Esophagus squamous epithelium (tissue), 5 donors: ENCODE data around the gene PTPRC. TPM values are rescaled to one million over a fixed set of nuclear protein-coding genes. Genes with fewer than 3 reads are reported as not detected.

Experiments used
- DNase-seq: peaks from one replicate; lab custom pipeline; 2025; lab: John Stamatoyannopoulos, UW
- H3K27ac ChIP-seq, 4 donors: fragments of 200-600 bp; sonication (generic); one replicate each; pipeline ENCODE4 v1.5.1; 2016 to 2019; ENCODE audit warnings: mild to moderate bottlenecking in 1 of 4
- H3K27me3 ChIP-seq, 4 donors: fragments of 200-600 bp; sonication (generic); 1 replicate in 3 of 4; 2 replicates in 1 of 4; pipeline versions ENCODE4 v1.5.1 to v1.6.0; 2017 to 2021; ENCODE audit warnings: antibody characterized with exemption in 1 of 4
- H3K36me3 ChIP-seq, 3 donors: fragments of 200-600 bp; sonication (generic); one replicate each; pipeline ENCODE4 v1.5.1; 2016 to 2019
- H3K4me1 ChIP-seq, 3 donors: fragments of 200-600 bp; sonication (generic); one replicate each; pipeline ENCODE4 v1.5.1; 2017 to 2019
- H3K4me3 ChIP-seq, 4 donors: fragments of 200-600 bp; sonication (generic); 1 replicate in 3 of 4; 2 replicates in 1 of 4; pipeline ENCODE4 v1.5.1; 2016 to 2019; ENCODE audit warnings: mild to moderate bottlenecking in 2 of 4, moderate library complexity in 1 of 4
- H3K9me3 ChIP-seq, 3 donors: fragments of 200-600 bp; sonication (generic); one replicate each; pipeline ENCODE4 v1.5.1; 2016 to 2019
- CTCF ChIP-seq, 6 experiments: fragments of 450-650 bp in 4 of 6; fragments of 200-600 bp in 2 of 6; sonication (generic) in 2 of 6; IDR thresholded peaks; one replicate each; pipeline ENCODE4 v1.5.1; 2016 to 2019; ENCODE audit warnings: antibody characterized with exemption in 6 of 6, mild to moderate bottlenecking in 4 of 6, moderate library complexity in 4 of 6
- POLR2A ChIP-seq, 4 donors: fragments of 450-650 bp; IDR thresholded peaks; one replicate each; pipeline ENCODE4 v1.6.1; 2017; ENCODE audit warnings: antibody characterized with exemption in 4 of 4, mild to moderate bottlenecking in 4 of 4, moderate library complexity in 3 of 4
- WGBS, 2 donors: methylation state at CpG; one replicate each; pipeline ENCODE4 v1.1.5; 2018; 5-methylcytosine and 5-hydroxymethylcytosine counted together
- intact Hi-C: fragments of 100-400 bp; cut with DNase I; formaldehyde crosslinking; loops from one replicate; pipeline ENCODE4 v1.15.0; 2022
- total RNA-seq, 4 donors: library from RNA; depleted of rRNA; stranded (reverse); fragments of >200 nt; gene quantifications; one replicate each; pipeline ENCODE4 v1.1.0, GENCODE V29; 2016
- donor health status: DM: yes; HTN: yes; CAD: no.

The PTPRC gene
- total RNA-seq, 4 donors from 2014 or later, result 9.2 to 39.1 (median 14.9) TPM

- Histone ChIP-seq H3K27me3 (no peaks in the 10 kb centered on the region), H3K36me3 (no peaks in the 10 kb centered on the region), H3K27ac (no peak overlapping the region), H3K9me3 (no peaks in the 10 kb centered on the region), H3K4me3 (no peak overlapping the region), H3K4me1 (no peaks in the 10 kb centered on the region)
- TF ChIP-seq CTCF (IDR thresholded peaks at IDR 0.05) (no peak), POLR2A (IDR thresholded peaks at IDR 0.05) (no peak)
- no peak for DNase-seq
- intact Hi-C loops, result no loop called here
These were observed 84.3 kb downstream of the PTPRC start for GRCh38 chr1:198723127-198723526.

GRCh38 chr1:198725090-198725489 is 86.2 kb downstream of the PTPRC start:
- no peaks in the 10 kb centered on the region for H3K36me3 ChIP-seq

GRCh38 chr1:198726455-198726854 is 87.6 kb downstream of the PTPRC start:
- Histone ChIP-seq H3K27ac (no peak overlapping the region), H3K4me3 (no peak overlapping the region), H3K9me3 (no peaks in the 10 kb centered on the region), H3K27me3 (no peaks in the 10 kb centered on the region), H3K36me3 (no peaks in the 10 kb centered on the region), H3K4me1 (no peaks in the 10 kb centered on the region)
- no peak for TF ChIP-seq POLR2A (IDR thresholded peaks at IDR 0.05)
- TF ChIP-seq CTCF (IDR thresholded peaks at IDR 0.05), result no peak
- DNase-seq, result no peak
- intact Hi-C loops, result no loop called here

More at GRCh38 chr1:198725090-198725489, 86.2 kb downstream of the PTPRC start:
- Histone ChIP-seq H3K4me3 (no peak overlapping the region), H3K27ac (no peak overlapping the region), H3K4me1 (no peaks in the 10 kb centered on the region), H3K27me3 (no peaks in the 10 kb centered on the region), H3K9me3 (no peaks in the 10 kb centered on the region)
- intact Hi-C loops, result no loop called here
- DNase-seq, result no peak
- TF ChIP-seq POLR2A (IDR thresholded peaks at IDR 0.05) (no peak), CTCF (IDR thresholded peaks at IDR 0.05) (no peak)

GRCh38 chr1:198729195-198729863 is 90.5 kb downstream of the PTPRC start:
- TF ChIP-seq POLR2A (IDR thresholded peaks at IDR 0.05) (no peak), CTCF (IDR thresholded peaks at IDR 0.05) (no peak)
- no peak overlapping the region for H3K4me3 ChIP-seq
- H3K4me1 ChIP-seq, result no peaks in the 10 kb centered on the region
- 76 to 82% methylated on average over 5 of the region's 5 CpGs for WGBS, 2 donors
- intact Hi-C loops, result no loop called here
- no peak for DNase-seq
- H3K27me3 ChIP-seq, result no peaks in the 10 kb centered on the region
- no peak overlapping the region for H3K27ac ChIP-seq
- H3K36me3 ChIP-seq, result no peaks in the 10 kb centered on the region
- H3K9me3 ChIP-seq, result no peaks in the 10 kb centered on the region

- H3K36me3 ChIP-seq, result no peaks in the 10 kb centered on the region
- no peak overlapping the region for H3K27ac ChIP-seq
- no peaks in the 10 kb centered on the region for H3K27me3 ChIP-seq
- intact Hi-C loops, result no loop called here
- TF ChIP-seq POLR2A (IDR thresholded peaks at IDR 0.05), result no peak
- 65 to 80% methylated on average over 2 of the region's 2 CpGs for WGBS, 2 donors
- H3K9me3 ChIP-seq, result no peaks in the 10 kb centered on the region
- no peak for DNase-seq
- H3K4me3 ChIP-seq, result no peak overlapping the region
- H3K4me1 ChIP-seq, result no peaks in the 10 kb centered on the region
These were observed 92.1 kb downstream of the PTPRC start for GRCh38 chr1:198730952-198731351.
